ENCODE measurements around the gene MAPT.

Gene MAPT

GRCh38 chr17:45889579-45889978 is 4.8 kb upstream of the MAPT start:
- Histone ChIP-seq H3K36me3 (ENCODE audit: control insufficient read depth, low read length) (no peaks in the 10 kb centered on the region), H4K20me1 (ENCODE audit: control insufficient read depth, insufficient read depth, low read depth, low read length) (no peaks in the 10 kb centered on the region), H3K27ac (ENCODE audit: low read depth, low read length) (no peak overlapping the region), H3K4me3 (ENCODE audit: low read length) (no peak overlapping the region), H3F3A (ENCODE audit: control insufficient read depth, insufficient read depth) (no peaks in the 10 kb centered on the region), H3K27me3 (ENCODE audit: control insufficient read depth, low read length) (peaks cover 21% of the 10 kb centered on the region), H3K79me2 (ENCODE audit: control insufficient read depth, low read length) (no peaks in the 10 kb centered on the region), H3K4me1 (ENCODE audit: control insufficient read depth, low read length) (peaks cover 2% of the 10 kb centered on the region), H3K9me2 (replicated peaks; ENCODE audit: control insufficient read depth, low read length) (no peaks in the 10 kb centered on the region), H3K9me3 (ENCODE audit: control insufficient read depth, insufficient read depth, low read length) (no peaks in the 10 kb centered on the region), H3K4me2 (ENCODE audit: low read length) (no peak overlapping the region)
- TF ChIP-seq CTCF (IDR thresholded peaks at IDR 0.05; ENCODE audit: low read depth, low read length, poor library complexity, severe bottlenecking), result no peak
- TF ChIP-seq EZH2phosphoT487 (IDR thresholded peaks at IDR 0.05; ENCODE audit: borderline replicate concordance, low read length), result no peak

GRCh38 chr17:45893725-45894021 is 681 bp upstream of the MAPT start:
- H3K4me1 ChIP-seq (ENCODE audit: control insufficient read depth, low read length), result peaks cover 13% of the 10 kb centered on the region
- H3K4me3 ChIP-seq (ENCODE audit: low read length), result peak overlapping the region; percentile 75; the same call in 1 of the 2 replicates
- TF ChIP-seq EZH2phosphoT487 (IDR thresholded peaks at IDR 0.05; ENCODE audit: borderline replicate concordance, low read length) (no peak), CTCF (IDR thresholded peaks at IDR 0.05; ENCODE audit: low read depth, low read length, poor library complexity, severe bottlenecking) (no peak)
- H3K79me2 ChIP-seq (ENCODE audit: control insufficient read depth, low read length), result no peaks in the 10 kb centered on the region
- H4K20me1 ChIP-seq (ENCODE audit: control insufficient read depth, insufficient read depth, low read depth, low read length), result no peaks in the 10 kb centered on the region
- H3K9me3 ChIP-seq (ENCODE audit: control insufficient read depth, insufficient read depth, low read length), result no peaks in the 10 kb centered on the region
- H3K36me3 ChIP-seq (ENCODE audit: control insufficient read depth, low read length), result no peaks in the 10 kb centered on the region
- no peak overlapping the region for H3K4me2 ChIP-seq (ENCODE audit: low read length)
- H3K27ac ChIP-seq (ENCODE audit: low read depth, low read length), result no peak overlapping the region
- H3K9me2 ChIP-seq (replicated peaks; ENCODE audit: control insufficient read depth, low read length), result no peaks in the 10 kb centered on the region
- H3F3A ChIP-seq (ENCODE audit: control insufficient read depth, insufficient read depth), result no peaks in the 10 kb centered on the region
- peaks cover 51% of the 10 kb centered on the region for H3K27me3 ChIP-seq (ENCODE audit: control insufficient read depth, low read length)

GRCh38 chr17:45895304-45895968 is 1.1 kb downstream of the MAPT start:
- TF ChIP-seq EZH2phosphoT487 (IDR thresholded peaks at IDR 0.05; ENCODE audit: borderline replicate concordance, low read length) (no peak), CTCF (IDR thresholded peaks at IDR 0.05; ENCODE audit: low read depth, low read length, poor library complexity, severe bottlenecking) (peak; percentile 10)
- H3K4me1 ChIP-seq (ENCODE audit: control insufficient read depth, low read length), result peaks cover 13% of the 10 kb centered on the region
- no peak overlapping the region for H3K27ac ChIP-seq (ENCODE audit: low read depth, low read length)
- H3K4me3 ChIP-seq (ENCODE audit: low read length), result peak overlapping the region; percentile 75
- H3K27me3 ChIP-seq (ENCODE audit: control insufficient read depth, low read length), result peaks cover 46% of the 10 kb centered on the region
- H3K4me2 ChIP-seq (ENCODE audit: low read length), result peak overlapping the region; percentile 97
- no peaks in the 10 kb centered on the region for H3K9me3 ChIP-seq (ENCODE audit: control insufficient read depth, insufficient read depth, low read length)
- no peaks in the 10 kb centered on the region for H3K79me2 ChIP-seq (ENCODE audit: control insufficient read depth, low read length)
- no peaks in the 10 kb centered on the region for H3K36me3 ChIP-seq (ENCODE audit: control insufficient read depth, low read length)
- no peaks in the 10 kb centered on the region for H4K20me1 ChIP-seq (ENCODE audit: control insufficient read depth, insufficient read depth, low read depth, low read length)
- H3K9me2 ChIP-seq (replicated peaks; ENCODE audit: control insufficient read depth, low read length), result no peaks in the 10 kb centered on the region
- H3F3A ChIP-seq (ENCODE audit: control insufficient read depth, insufficient read depth), result no peaks in the 10 kb centered on the region
